Measurements from ENCODE around the gene ROBO3.

GRCh38 chr11:124880290-124880611, 15.0 kb downstream of the ROBO3 start:
- TF ChIP-seq CTCF (IDR thresholded peaks at IDR 0.05) (no peak), POLR2A (IDR thresholded peaks at IDR 0.05) (no peak)
